Coronary artery (tissue), 2 donors: Measurements from ENCODE around the gene FN3KRP.

ENCODE experiments used
- DNase-seq: peaks from one replicate; pipeline ENCODE4 v3.0.0-alpha.2; 2017; ENCODE audit warnings: low spot score
- H3K27ac ChIP-seq, 2 donors: fragments of 200-600 bp; sonication (generic); one replicate each; pipeline ENCODE4 v1.5.1; 2016 to 2019
- H3K4me3 ChIP-seq: fragments of 200-600 bp; sonication (generic); 2 replicates; pipeline ENCODE4 v1.5.1; 2016; ENCODE audit warnings: mild to moderate bottlenecking, moderate library complexity
- TF ChIP-seq, protein P1 (sequence below): fragments of 200-600 bp; sonication (generic); IDR thresholded peaks from one replicate; pipeline ENCODE4 v1.5.1; 2019; ENCODE audit warnings: antibody characterized with exemption

FN3KRP gene

DNA sequence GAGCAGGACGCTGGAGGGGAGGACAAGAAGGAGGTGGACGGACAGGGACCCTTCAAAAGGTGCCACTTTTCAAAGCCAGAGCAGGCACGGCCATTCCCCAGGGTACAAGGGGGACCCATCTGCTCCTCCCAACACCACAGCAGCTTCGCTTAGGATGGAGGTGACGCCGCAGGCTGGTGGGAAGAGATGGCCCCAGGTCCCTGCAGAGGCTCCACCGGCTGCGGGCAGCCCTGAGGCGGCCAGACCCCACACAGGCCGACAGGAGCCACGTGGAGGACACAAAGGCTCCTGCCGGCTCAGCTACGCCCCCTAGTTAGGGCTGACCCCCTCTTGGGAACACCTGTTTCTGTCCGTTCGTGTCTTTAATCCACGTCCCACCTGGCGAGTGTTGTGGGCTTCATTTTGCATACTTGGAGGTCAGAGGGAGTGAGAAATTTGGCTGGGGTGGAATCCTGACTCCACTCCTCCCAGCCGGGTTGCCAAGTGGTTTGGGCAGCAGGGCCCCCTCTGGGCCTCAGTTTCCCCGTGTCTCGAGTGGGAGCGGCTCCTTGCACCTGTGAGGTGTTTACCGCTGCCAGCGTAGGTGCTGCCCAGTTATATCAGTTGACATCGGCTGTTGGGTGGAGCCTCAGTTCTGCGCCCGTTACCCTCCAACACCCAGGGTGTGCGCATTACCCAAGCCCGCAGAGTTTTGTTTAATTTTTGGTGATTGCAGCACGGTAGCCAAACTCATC, 5.8 kb upstream of the FN3KRP start:
- no peak for DNase-seq
- no peak overlapping the region for H3K27ac ChIP-seq
- no peak overlapping the region for H3K4me3 ChIP-seq
- TF ChIP-seq, protein P1, sequence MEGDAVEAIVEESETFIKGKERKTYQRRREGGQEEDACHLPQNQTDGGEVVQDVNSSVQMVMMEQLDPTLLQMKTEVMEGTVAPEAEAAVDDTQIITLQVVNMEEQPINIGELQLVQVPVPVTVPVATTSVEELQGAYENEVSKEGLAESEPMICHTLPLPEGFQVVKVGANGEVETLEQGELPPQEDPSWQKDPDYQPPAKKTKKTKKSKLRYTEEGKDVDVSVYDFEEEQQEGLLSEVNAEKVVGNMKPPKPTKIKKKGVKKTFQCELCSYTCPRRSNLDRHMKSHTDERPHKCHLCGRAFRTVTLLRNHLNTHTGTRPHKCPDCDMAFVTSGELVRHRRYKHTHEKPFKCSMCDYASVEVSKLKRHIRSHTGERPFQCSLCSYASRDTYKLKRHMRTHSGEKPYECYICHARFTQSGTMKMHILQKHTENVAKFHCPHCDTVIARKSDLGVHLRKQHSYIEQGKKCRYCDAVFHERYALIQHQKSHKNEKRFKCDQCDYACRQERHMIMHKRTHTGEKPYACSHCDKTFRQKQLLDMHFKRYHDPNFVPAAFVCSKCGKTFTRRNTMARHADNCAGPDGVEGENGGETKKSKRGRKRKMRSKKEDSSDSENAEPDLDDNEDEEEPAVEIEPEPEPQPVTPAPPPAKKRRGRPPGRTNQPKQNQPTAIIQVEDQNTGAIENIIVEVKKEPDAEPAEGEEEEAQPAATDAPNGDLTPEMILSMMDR = no peak

DNA sequence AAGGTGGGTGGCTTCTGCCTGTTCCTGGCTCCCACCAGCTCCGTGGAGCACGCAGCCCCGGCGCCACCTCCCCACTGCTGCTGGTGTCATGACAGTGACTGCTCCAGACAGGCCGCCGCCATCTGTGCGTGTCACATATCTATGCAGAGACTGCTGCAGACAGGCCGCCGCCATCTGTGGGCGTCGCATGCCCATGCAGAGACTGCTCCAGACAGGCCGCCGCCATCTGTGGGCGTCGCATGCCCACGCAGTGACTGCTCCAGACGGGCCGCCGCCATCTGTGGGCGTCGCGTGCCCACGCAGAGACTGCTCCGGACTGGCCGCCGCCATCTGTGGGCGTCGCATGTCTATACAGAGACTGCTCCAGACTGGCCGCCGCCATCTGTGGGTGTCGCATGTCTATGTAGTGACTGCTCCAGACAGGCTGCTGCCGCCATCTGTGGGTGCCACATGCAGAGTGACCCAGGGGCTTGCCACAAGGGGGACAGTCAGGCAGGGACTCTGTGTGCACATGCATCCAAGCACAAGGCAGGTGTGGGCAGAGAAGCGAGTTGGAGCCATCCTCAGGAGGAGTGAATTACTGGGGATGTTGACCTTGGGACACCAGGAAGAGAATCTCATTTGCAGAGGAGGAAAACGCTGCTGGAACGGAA, 3.3 kb upstream of the FN3KRP start:
- Histone ChIP-seq H3K4me3 (no peak overlapping the region), H3K27ac (no peak overlapping the region)
- TF ChIP-seq, protein P1 = no peak
- no peak for DNase-seq

GRCh38 chr17:82718986-82719685, 2.6 kb downstream of the FN3KRP start:
- DNase-seq = no peak
- no peak overlapping the region for H3K4me3 ChIP-seq
- TF ChIP-seq, protein P1 = no peak
- H3K27ac ChIP-seq = no peak overlapping the region

- H3K4me3 ChIP-seq = no peak overlapping the region
- no peak overlapping the region for H3K27ac ChIP-seq
- TF ChIP-seq, protein P1 = no peak
- no peak for DNase-seq
Measured at GRCh38 chr17:82720204-82720603, 3.7 kb downstream of the FN3KRP start.

DNA sequence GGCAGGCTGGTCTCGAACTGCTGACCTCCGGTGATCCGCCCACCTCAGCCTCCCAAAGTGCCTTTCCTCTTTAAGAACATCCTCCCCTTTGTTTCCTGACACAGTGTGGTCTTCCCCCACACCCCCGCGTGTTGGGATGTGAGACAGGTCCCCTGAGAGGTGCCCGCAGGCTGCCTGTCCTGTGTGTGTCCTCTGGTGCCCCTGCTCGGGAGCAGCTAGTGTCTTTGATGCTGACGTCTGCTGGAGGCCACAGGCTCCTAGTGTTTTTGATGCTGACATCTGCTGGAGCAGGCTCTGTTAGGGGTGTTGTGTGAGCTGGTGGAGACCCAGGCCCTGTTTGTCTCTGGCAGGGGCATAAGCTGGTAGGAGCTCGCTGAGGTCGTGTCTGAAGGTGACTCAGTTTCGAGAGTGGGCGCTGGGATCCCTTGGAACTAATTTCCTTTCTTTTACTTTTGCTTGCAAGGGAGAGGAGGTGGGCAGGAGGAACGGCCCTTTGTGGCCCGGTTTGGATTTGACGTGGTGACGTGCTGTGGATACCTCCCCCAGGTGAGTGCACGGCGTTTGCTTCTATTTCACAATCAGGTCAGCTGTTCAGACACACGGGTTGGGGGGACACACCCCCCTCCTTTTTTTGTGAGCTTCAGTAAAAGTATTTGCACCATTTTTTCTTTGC, 6.0 kb downstream of the FN3KRP start:
- Histone ChIP-seq H3K27ac (no peak overlapping the region), H3K4me3 (no peak overlapping the region)
- DNase-seq = no peak
- TF ChIP-seq, protein P1 = no peak

GRCh38 chr17:82723169-82723807, 6.8 kb downstream of the FN3KRP start:
- Histone ChIP-seq H3K27ac (no peak overlapping the region), H3K4me3 (no peak overlapping the region)
- DNase-seq = no peak
- TF ChIP-seq, protein P1 = no peak
